Measurements from ENCODE around the gene ASB3.

ASB3 gene

DNA sequence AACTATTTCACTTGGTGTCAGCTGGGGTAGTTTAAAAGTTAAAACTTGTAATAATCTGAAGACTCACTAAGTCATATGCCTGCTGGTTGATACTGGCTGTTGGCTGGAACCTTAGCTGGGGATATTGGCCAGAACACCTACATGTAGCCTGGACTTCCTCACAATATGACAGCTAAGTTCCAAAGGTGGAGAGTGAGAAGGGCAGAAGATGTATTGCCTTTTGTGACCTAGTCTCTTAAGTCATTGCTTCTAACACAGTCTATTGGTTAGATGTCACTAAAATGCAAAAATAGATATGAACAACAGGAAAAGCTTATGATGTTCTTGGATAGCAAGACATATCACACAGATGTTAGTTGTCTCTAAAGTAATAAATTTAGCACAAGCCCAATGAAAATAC lies 132.4 kb downstream of the ASB3 start:
- no peak for TF ChIP-seq CEBPB (IDR thresholded peaks at IDR 0.05)
- TF ChIP-seq TEAD4 (IDR thresholded peaks at IDR 0.05) = no peak
- TF ChIP-seq YY1 (IDR thresholded peaks at IDR 0.05; ENCODE audit: low read depth) = no peak
- TF ChIP-seq, protein P1, sequence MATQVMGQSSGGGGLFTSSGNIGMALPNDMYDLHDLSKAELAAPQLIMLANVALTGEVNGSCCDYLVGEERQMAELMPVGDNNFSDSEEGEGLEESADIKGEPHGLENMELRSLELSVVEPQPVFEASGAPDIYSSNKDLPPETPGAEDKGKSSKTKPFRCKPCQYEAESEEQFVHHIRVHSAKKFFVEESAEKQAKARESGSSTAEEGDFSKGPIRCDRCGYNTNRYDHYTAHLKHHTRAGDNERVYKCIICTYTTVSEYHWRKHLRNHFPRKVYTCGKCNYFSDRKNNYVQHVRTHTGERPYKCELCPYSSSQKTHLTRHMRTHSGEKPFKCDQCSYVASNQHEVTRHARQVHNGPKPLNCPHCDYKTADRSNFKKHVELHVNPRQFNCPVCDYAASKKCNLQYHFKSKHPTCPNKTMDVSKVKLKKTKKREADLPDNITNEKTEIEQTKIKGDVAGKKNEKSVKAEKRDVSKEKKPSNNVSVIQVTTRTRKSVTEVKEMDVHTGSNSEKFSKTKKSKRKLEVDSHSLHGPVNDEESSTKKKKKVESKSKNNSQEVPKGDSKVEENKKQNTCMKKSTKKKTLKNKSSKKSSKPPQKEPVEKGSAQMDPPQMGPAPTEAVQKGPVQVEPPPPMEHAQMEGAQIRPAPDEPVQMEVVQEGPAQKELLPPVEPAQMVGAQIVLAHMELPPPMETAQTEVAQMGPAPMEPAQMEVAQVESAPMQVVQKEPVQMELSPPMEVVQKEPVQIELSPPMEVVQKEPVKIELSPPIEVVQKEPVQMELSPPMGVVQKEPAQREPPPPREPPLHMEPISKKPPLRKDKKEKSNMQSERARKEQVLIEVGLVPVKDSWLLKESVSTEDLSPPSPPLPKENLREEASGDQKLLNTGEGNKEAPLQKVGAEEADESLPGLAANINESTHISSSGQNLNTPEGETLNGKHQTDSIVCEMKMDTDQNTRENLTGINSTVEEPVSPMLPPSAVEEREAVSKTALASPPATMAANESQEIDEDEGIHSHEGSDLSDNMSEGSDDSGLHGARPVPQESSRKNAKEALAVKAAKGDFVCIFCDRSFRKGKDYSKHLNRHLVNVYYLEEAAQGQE (IDR thresholded peaks at IDR 0.05; ENCODE audit: low read depth) = no peak
- no peak for TF ChIP-seq CREB1 (IDR thresholded peaks at IDR 0.05; ENCODE audit: low read depth)
- no peak for TF ChIP-seq NFIC (IDR thresholded peaks at IDR 0.05)
- TF ChIP-seq TAF1 (IDR thresholded peaks at IDR 0.05; ENCODE audit: low read depth) = no peak
- TF ChIP-seq FOXM1 (IDR thresholded peaks at IDR 0.05; ENCODE audit: borderline replicate concordance, low read depth) = no peak
- TF ChIP-seq TCF12 (IDR thresholded peaks at IDR 0.05; ENCODE audit: low read depth) = no peak
- TF ChIP-seq ZBTB7A (IDR thresholded peaks at IDR 0.05; ENCODE audit: low read depth) = no peak
- TF ChIP-seq EGR1 (IDR thresholded peaks at IDR 0.05) = no peak
- TF ChIP-seq EP300 (IDR thresholded peaks at IDR 0.05; ENCODE audit: borderline replicate concordance) = no peak

DNA sequence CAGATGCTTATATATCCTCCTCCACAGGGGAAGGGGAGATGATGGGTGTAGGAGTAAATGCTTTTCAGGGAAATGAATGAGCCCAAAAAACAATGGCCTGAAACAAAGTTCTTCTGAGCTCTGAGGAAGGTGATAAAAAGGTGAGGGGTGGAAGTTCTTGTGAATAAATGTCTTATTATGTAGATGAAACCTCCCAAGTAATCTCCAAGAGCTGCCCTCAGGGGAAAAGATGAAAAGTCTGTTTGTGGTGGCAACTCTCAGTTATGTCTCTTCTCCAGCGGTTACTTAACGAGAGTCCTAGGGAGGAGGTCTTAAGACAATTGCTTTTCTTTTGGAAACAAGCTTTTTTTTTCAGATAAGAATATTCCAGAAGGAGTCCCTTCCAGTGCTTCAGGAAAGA lies 134.6 kb downstream of the ASB3 start:
- no peak for TF ChIP-seq EGR1 (IDR thresholded peaks at IDR 0.05)
- TF ChIP-seq TAF1 (IDR thresholded peaks at IDR 0.05; ENCODE audit: low read depth) = no peak
- TF ChIP-seq NFIC (IDR thresholded peaks at IDR 0.05) = no peak

DNA sequence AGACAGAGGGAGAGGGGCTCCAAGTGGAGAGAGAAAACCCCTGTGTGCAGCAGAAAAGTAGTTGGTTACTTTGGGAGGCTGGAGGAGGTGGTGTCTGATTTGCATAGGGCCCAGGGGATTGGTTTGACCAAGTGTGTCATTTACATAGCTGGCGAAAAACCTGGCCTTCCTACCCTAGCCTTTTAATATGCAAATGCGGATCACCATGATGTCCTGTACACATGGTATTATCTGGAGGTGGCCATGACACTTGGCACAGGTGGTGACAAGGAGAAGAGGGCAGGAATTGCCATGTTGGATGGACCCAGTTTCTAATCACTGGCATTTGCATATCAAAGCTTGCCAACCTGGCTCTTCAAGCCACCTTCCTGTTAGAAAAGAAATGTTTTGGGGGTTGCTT lies 140.0 kb downstream of the ASB3 start:
- no peak for TF ChIP-seq TEAD4 (IDR thresholded peaks at IDR 0.05)
- no peak for TF ChIP-seq CEBPB (IDR thresholded peaks at IDR 0.05)
- no peak for TF ChIP-seq TCF12 (IDR thresholded peaks at IDR 0.05; ENCODE audit: low read depth)
- no peak for TF ChIP-seq ZBTB7A (IDR thresholded peaks at IDR 0.05; ENCODE audit: low read depth)
- TF ChIP-seq, protein P2, sequence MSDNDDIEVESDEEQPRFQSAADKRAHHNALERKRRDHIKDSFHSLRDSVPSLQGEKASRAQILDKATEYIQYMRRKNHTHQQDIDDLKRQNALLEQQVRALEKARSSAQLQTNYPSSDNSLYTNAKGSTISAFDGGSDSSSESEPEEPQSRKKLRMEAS (IDR thresholded peaks at IDR 0.05) = no peak
- TF ChIP-seq, protein P3, sequence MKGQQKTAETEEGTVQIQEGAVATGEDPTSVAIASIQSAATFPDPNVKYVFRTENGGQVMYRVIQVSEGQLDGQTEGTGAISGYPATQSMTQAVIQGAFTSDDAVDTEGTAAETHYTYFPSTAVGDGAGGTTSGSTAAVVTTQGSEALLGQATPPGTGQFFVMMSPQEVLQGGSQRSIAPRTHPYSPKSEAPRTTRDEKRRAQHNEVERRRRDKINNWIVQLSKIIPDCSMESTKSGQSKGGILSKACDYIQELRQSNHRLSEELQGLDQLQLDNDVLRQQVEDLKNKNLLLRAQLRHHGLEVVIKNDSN (IDR thresholded peaks at IDR 0.05) = no peak
- no peak for TF ChIP-seq EGR1 (IDR thresholded peaks at IDR 0.05)
- TF ChIP-seq YY1 (IDR thresholded peaks at IDR 0.05; ENCODE audit: low read depth) = no peak
- TF ChIP-seq TAF1 (IDR thresholded peaks at IDR 0.05; ENCODE audit: low read depth) = no peak
- TF ChIP-seq, protein P1 (IDR thresholded peaks at IDR 0.05; ENCODE audit: low read depth) = no peak
- TF ChIP-seq EP300 (IDR thresholded peaks at IDR 0.05; ENCODE audit: borderline replicate concordance) = no peak
- TF ChIP-seq RAD21 (IDR thresholded peaks at IDR 0.05; ENCODE audit: low read depth) = no peak
- TF ChIP-seq FOXM1 (IDR thresholded peaks at IDR 0.05; ENCODE audit: borderline replicate concordance, low read depth) = no peak
- TF ChIP-seq CREB1 (IDR thresholded peaks at IDR 0.05; ENCODE audit: low read depth) = no peak
- TF ChIP-seq NFIC (IDR thresholded peaks at IDR 0.05) = no peak

DNA sequence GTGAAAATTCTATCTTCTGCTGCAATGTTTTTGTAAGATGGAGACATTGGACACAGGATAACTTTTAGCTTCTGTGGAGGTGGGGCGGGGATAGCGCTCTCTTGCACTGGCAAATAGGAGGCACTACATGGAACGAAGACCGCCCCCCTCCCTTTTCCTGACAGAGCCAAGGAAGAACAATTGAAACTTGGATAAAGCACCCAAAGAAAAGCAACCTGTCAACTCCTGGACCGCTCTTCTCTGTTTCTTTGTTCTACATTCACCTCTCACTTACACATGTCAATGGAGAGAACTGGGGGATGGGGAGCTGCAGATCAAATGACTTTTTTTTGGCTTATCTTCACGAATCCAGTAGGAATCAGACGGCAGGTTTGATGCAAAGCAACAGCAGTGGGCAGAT lies 145.5 kb downstream of the ASB3 start:
- no peak for TF ChIP-seq FOXM1 (IDR thresholded peaks at IDR 0.05; ENCODE audit: borderline replicate concordance, low read depth)
- TF ChIP-seq CREB1 (IDR thresholded peaks at IDR 0.05; ENCODE audit: low read depth) = no peak
- no peak for TF ChIP-seq EGR1 (IDR thresholded peaks at IDR 0.05)
- TF ChIP-seq, protein P1 (IDR thresholded peaks at IDR 0.05; ENCODE audit: low read depth) = no peak
- TF ChIP-seq ZBTB7A (IDR thresholded peaks at IDR 0.05; ENCODE audit: low read depth) = no peak
- TF ChIP-seq EP300 (IDR thresholded peaks at IDR 0.05; ENCODE audit: borderline replicate concordance) = no peak
- no peak for TF ChIP-seq NFIC (IDR thresholded peaks at IDR 0.05)
- TF ChIP-seq YY1 (IDR thresholded peaks at IDR 0.05; ENCODE audit: low read depth) = no peak
- TF ChIP-seq TCF12 (IDR thresholded peaks at IDR 0.05; ENCODE audit: low read depth) = no peak
- TF ChIP-seq, protein P2 (IDR thresholded peaks at IDR 0.05) = no peak
- no peak for TF ChIP-seq CEBPB (IDR thresholded peaks at IDR 0.05)
- TF ChIP-seq, protein P3 (IDR thresholded peaks at IDR 0.05) = no peak

DNA sequence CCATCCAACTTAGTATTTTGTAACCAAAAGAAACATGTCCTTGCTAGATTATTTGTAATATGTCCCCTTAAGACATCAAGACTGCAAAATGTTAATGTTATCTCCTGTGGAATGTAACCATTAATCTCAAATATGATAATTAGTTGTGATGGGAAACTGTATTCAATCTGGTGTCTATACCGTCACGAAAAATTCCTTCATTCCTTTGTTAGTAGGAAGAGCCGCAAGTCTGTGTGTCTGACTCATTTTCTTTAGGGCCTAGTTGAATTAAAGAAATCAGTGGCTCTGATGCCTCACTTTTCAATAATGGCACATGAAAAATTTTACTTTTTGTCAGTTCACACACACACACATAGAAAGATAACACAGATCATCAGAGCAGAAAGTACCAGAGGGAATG lies 146.3 kb downstream of the ASB3 start:
- TF ChIP-seq ZBTB7A (IDR thresholded peaks at IDR 0.05; ENCODE audit: low read depth) = no peak
- no peak for TF ChIP-seq CREB1 (IDR thresholded peaks at IDR 0.05; ENCODE audit: low read depth)
- TF ChIP-seq EP300 (IDR thresholded peaks at IDR 0.05; ENCODE audit: borderline replicate concordance) = no peak
- no peak for TF ChIP-seq TEAD4 (IDR thresholded peaks at IDR 0.05)
- TF ChIP-seq, protein P1 (IDR thresholded peaks at IDR 0.05; ENCODE audit: low read depth) = no peak
- no peak for TF ChIP-seq TAF1 (IDR thresholded peaks at IDR 0.05; ENCODE audit: low read depth)
- TF ChIP-seq, protein P3 (IDR thresholded peaks at IDR 0.05) = no peak
- TF ChIP-seq RAD21 (IDR thresholded peaks at IDR 0.05; ENCODE audit: low read depth) = no peak
- TF ChIP-seq YY1 (IDR thresholded peaks at IDR 0.05; ENCODE audit: low read depth) = no peak
- no peak for TF ChIP-seq TCF12 (IDR thresholded peaks at IDR 0.05; ENCODE audit: low read depth)
- no peak for TF ChIP-seq EGR1 (IDR thresholded peaks at IDR 0.05)
- TF ChIP-seq FOXM1 (IDR thresholded peaks at IDR 0.05; ENCODE audit: borderline replicate concordance, low read depth) = no peak
- TF ChIP-seq, protein P2 (IDR thresholded peaks at IDR 0.05) = no peak
- no peak for TF ChIP-seq NFIC (IDR thresholded peaks at IDR 0.05)
- TF ChIP-seq CEBPB (IDR thresholded peaks at IDR 0.05) = no peak

Data from Ishikawa (cell line).